ENCODE data around the gene WNK1.
A peak's percentile ranks its signal among the peaks of the same experiment; 100 is the strongest.
"Not testable (repeated sequence)": the region's sequence is repeated elsewhere in the genome, so short reads cannot be mapped to it uniquely, and the experiment has no call there.

Gene WNK1

DNA sequence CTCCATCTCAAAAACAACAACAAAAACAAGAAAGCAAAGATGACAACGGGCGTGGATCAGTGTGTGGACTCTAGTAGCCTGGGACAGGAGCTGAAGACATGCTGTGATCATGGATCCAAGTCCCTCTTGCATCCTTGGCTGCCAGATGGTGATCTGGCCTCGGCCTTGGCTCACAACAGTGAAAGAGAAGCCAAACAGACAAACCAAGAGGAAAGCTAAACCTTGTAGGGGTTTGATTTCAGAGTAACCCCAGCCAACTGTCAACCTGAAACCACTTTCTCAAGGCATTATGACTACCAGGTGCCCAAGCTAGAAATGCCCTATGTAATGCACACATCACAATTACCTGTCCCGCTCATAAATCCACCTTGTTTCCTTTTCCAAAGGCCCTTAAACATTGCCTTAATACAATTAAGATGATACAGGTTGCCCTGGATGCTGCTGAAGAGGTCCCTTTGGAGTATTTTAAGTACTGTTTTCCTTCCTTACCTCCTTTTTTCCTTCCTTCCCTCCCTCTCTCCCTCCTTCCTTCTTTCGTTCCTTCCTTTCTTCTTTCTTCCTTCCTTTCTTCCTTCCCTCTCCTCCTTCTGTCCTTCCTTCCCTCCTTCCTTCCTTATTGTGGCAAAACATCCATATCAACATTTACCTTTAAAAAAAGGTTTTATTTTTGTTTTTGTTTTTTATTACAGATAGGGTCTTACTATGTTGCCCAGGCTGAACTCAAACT, 47.7 kb upstream of the WNK1 start:
- H3K36me3 ChIP-seq (ENCODE audit: control insufficient read depth in 2 of 2, insufficient read depth in 1 of 2, low read length in 2 of 2) = no peaks in the 10 kb centered on the region
- no peak overlapping the region for H3K4me3 ChIP-seq (ENCODE audit: low read depth, low read length)
- TF ChIP-seq, protein P1, sequence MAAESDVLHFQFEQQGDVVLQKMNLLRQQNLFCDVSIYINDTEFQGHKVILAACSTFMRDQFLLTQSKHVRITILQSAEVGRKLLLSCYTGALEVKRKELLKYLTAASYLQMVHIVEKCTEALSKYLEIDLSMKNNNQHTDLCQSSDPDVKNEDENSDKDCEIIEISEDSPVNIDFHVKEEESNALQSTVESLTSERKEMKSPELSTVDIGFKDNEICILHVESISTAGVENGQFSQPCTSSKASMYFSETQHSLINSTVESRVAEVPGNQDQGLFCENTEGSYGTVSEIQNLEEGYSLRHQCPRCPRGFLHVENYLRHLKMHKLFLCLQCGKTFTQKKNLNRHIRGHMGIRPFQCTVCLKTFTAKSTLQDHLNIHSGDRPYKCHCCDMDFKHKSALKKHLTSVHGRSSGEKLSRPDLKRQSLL (tag by site-specific recombination; IDR thresholded peaks at IDR 0.05) = no peak
- TF ChIP-seq ZBTB8A (tag by site-specific recombination; IDR thresholded peaks at IDR 0.05) (no peak), ZBTB17 (tag by site-specific recombination; IDR thresholded peaks at IDR 0.05) (peak; percentile 31; the same call in 1 of the 2 replicates), ZNF121 (tag by site-specific recombination; IDR thresholded peaks at IDR 0.05) (peak; percentile 73; the same call in 1 of the 2 replicates), ZNF366 (tag by site-specific recombination; conservative IDR thresholded peaks at IDR 0.05) (peak; percentile 95), ZNF560 (tag by site-specific recombination; IDR thresholded peaks at IDR 0.05; ENCODE audit: borderline replicate concordance) (no peak), RBAK (tag by site-specific recombination; IDR thresholded peaks at IDR 0.05) (no peak), GLIS1 (tag by site-specific recombination; IDR thresholded peaks at IDR 0.05) (no peak), GFI1B (tag by site-specific recombination; IDR thresholded peaks at IDR 0.05) (no peak), ZNF423 (tag by site-specific recombination; IDR thresholded peaks at IDR 0.05) (no peak)
- TF ChIP-seq, protein P2, sequence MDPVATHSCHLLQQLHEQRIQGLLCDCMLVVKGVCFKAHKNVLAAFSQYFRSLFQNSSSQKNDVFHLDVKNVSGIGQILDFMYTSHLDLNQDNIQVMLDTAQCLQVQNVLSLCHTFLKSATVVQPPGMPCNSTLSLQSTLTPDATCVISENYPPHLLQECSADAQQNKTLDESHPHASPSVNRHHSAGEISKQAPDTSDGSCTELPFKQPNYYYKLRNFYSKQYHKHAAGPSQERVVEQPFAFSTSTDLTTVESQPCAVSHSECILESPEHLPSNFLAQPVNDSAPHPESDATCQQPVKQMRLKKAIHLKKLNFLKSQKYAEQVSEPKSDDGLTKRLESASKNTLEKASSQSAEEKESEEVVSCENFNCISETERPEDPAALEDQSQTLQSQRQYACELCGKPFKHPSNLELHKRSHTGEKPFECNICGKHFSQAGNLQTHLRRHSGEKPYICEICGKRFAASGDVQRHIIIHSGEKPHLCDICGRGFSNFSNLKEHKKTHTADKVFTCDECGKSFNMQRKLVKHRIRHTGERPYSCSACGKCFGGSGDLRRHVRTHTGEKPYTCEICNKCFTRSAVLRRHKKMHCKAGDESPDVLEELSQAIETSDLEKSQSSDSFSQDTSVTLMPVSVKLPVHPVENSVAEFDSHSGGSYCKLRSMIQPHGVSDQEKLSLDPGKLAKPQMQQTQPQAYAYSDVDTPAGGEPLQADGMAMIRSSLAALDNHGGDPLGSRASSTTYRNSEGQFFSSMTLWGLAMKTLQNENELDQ (tag by site-specific recombination; IDR thresholded peaks at IDR 0.05; ENCODE audit: low read depth) = no peak
- TF ChIP-seq, protein P3, sequence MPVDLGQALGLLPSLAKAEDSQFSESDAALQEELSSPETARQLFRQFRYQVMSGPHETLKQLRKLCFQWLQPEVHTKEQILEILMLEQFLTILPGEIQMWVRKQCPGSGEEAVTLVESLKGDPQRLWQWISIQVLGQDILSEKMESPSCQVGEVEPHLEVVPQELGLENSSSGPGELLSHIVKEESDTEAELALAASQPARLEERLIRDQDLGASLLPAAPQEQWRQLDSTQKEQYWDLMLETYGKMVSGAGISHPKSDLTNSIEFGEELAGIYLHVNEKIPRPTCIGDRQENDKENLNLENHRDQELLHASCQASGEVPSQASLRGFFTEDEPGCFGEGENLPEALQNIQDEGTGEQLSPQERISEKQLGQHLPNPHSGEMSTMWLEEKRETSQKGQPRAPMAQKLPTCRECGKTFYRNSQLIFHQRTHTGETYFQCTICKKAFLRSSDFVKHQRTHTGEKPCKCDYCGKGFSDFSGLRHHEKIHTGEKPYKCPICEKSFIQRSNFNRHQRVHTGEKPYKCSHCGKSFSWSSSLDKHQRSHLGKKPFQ (tag by site-specific recombination; IDR thresholded peaks at IDR 0.05) = no peak
- no peak overlapping the region for H3K27ac ChIP-seq (ENCODE audit: extremely low read depth, low read depth, low read length)
- CTCF ChIA-PET = interaction anchor here (0.7 kb wide), 1 partner anchor 163 kb away, joined by 4 read pairs; no protein-coding TSS in a partner anchor
- no peaks in the 10 kb centered on the region for H3K9me3 ChIP-seq (ENCODE audit: control insufficient read depth, insufficient read depth, low read depth, low read length)
- POLR2A ChIA-PET = no interaction called here
- H3K4me1 ChIP-seq (ENCODE audit: control insufficient read depth, insufficient read depth, low read length) = no peaks in the 10 kb centered on the region

DNA sequence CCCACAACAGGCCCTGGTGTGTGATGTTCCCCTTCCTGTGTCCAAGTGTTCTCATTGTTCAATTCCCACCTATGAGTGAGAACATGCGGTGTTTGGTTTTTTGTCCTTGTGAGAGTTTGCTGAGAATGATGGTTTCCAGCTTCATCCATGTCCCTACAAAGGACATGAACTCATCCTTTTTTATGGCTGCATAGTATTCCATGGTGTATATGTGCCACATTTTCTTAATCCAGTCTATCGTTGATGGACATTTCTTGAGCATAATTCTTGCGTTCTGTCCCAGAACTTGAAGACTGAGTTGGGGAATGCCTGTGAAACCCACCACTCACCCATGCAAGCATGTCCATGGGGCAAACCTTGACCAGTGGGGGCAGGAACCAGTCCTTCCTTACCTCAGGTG, 44.3 kb upstream of the WNK1 start:
- H3K9me3 ChIP-seq (ENCODE audit: control insufficient read depth, insufficient read depth, low read depth, low read length); H3K4me3 ChIP-seq (ENCODE audit: low read depth, low read length); H3K27ac ChIP-seq (ENCODE audit: extremely low read depth, low read depth, low read length); H3K4me1 ChIP-seq (ENCODE audit: control insufficient read depth, insufficient read depth, low read length); H3K36me3 ChIP-seq (ENCODE audit: control insufficient read depth in 2 of 2, insufficient read depth in 1 of 2, low read length in 2 of 2); CTCF ChIA-PET; POLR2A ChIA-PET: not testable (repeated sequence)
- TF ChIP-seq, protein P4, sequence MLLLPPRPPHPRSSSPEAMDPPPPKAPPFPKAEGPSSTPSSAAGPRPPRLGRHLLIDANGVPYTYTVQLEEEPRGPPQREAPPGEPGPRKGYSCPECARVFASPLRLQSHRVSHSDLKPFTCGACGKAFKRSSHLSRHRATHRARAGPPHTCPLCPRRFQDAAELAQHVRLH (tag by site-specific recombination; IDR thresholded peaks at IDR 0.05) = 0 out of 2 replicates have a peak, but pooled peaks have one; percentile 31
- peak; percentile 96 for TF ChIP-seq ZNF146 (tag by site-specific recombination; IDR thresholded peaks at IDR 0.05)

DNA sequence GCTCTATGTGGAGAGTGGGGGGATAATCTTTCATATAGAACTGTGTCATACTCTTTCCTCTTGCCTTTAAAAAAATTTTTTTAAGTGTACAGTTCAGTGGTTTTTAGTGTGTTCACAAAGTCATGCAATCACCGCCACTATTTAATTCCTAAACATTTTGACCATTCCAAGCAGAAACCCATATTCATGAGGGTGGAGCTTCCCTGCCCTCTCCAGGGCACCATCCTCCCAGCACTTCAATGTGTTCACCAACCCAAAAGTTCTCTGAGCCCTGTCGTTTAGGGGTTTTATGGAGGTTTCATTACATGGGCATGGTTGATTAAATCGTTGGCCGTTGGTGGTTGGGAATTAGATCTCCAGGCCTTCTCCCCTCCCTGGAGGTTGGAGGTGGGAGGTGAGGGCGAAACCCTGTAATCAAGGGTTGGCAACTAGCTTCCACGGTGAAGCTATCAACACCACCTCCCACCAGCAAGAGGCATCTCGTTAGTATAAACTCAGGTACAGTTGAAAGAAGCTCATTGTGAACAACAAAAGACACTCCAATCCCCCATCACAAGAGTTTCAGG, 42.8 kb upstream of the WNK1 start:
- CTCF ChIA-PET = interaction anchor here (0.6 kb wide), 2 partner anchors 14 to 16 kb away, joined by 3 read pairs; no protein-coding TSS in a partner anchor
- TF ChIP-seq EGR2 (tag by site-specific recombination; IDR thresholded peaks at IDR 0.05; ENCODE audit: low read depth) = peak; percentile 68
- TF ChIP-seq ZBTB8A (tag by site-specific recombination; IDR thresholded peaks at IDR 0.05) = no peak
- no peak for TF ChIP-seq KLF8 (tag by site-specific recombination; IDR thresholded peaks at IDR 0.05)
- no peak for TF ChIP-seq ZNF146 (tag by site-specific recombination; IDR thresholded peaks at IDR 0.05)
- TF ChIP-seq ZNF184 (tag by site-specific recombination; IDR thresholded peaks at IDR 0.05) = no peak
- TF ChIP-seq ZNF654 (tag by site-specific recombination; IDR thresholded peaks at IDR 0.05; ENCODE audit: low read depth) = no peak
- no peak for TF ChIP-seq ZNF133 (tag by site-specific recombination; IDR thresholded peaks at IDR 0.05)
- peak; percentile 69 for TF ChIP-seq SP7 (tag by site-specific recombination; IDR thresholded peaks at IDR 0.05)
- TF ChIP-seq ZNF623 (tag by site-specific recombination; IDR thresholded peaks at IDR 0.05) = no peak
- no peak for TF ChIP-seq ZNF785 (tag by site-specific recombination; IDR thresholded peaks at IDR 0.05)
- TF ChIP-seq ZNF426 (tag by site-specific recombination; IDR thresholded peaks at IDR 0.05) = no peak
- no peak for TF ChIP-seq ZNF10 (tag by site-specific recombination; IDR thresholded peaks at IDR 0.05)
- TF ChIP-seq ZNF621 (tag by site-specific recombination; IDR thresholded peaks at IDR 0.05) = no peak
- no peak for TF ChIP-seq ZNF354C (tag by site-specific recombination; IDR thresholded peaks at IDR 0.05; ENCODE audit: borderline replicate concordance, low read depth)
- Histone ChIP-seq H3K9me3 (ENCODE audit: control insufficient read depth, insufficient read depth, low read depth, low read length) (no peaks in the 10 kb centered on the region), H3K4me1 (ENCODE audit: control insufficient read depth, insufficient read depth, low read length) (peaks cover 5% of the 10 kb centered on the region; the same call in 1 of the 2 replicates), H3K27ac (ENCODE audit: extremely low read depth, low read depth, low read length) (no peak overlapping the region), H3K36me3 (ENCODE audit: control insufficient read depth in 2 of 2, insufficient read depth in 1 of 2, low read length in 2 of 2) (no peaks in the 10 kb centered on the region), H3K4me3 (ENCODE audit: low read depth, low read length) (no peak overlapping the region)
- POLR2A ChIA-PET = interaction anchor here (0.6 kb wide), 2 partner anchors 240 to 1073 kb away, joined by 3 to 8 read pairs; partner anchors contain the start of gene RAD52

All from HEK293 (cell line).